ENCODE results near the gene OR2B2.
A peak's percentile ranks its signal among the peaks of the same experiment; 100 is the strongest.

The OR2B2 gene

GRCh38 chr6:27866357-27867050 lies 45.7 kb downstream of the OR2B2 start:
- peak; percentile 49 for DNase-seq

DNA sequence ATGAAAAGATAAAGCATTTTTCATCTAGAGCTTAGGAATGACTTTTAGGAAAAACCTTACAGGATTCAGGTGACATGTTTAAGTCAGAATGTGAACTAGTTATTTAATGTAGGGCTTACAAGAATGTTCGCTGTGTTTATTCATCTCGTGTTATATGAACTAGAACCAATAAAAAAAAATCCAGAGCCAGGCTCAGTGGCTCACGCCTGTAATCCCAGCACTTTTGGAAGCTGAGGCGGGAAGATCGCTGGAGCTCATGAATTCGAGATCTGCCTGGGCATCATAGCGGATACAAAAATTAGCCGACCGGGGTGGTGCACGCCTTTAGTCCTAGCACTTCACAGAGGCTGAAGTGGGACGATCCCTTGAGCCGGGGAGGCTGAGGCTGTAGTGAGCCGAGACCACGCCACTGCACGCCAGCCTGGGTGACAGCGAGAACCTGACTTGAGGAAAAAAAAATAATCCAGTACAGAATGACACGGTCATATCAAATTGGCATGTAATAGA lies 46.3 kb downstream of the OR2B2 start:
- peak; percentile 41 for DNase-seq

GRCh38 chr6:27864906-27865849 lies 47.0 kb downstream of the OR2B2 start:
- DNase-seq = peak; percentile 85

GRCh38 chr6:27863962-27864905 lies 48.0 kb downstream of the OR2B2 start:
- DNase-seq = peak; percentile 51

- no peak for DNase-seq
Measured at GRCh38 chr6:27862396-27863066, 49.7 kb downstream of the OR2B2 start.

GRCh38 chr6:27861861-27862260 lies 50.3 kb downstream of the OR2B2 start:
- no peak for DNase-seq

DNA sequence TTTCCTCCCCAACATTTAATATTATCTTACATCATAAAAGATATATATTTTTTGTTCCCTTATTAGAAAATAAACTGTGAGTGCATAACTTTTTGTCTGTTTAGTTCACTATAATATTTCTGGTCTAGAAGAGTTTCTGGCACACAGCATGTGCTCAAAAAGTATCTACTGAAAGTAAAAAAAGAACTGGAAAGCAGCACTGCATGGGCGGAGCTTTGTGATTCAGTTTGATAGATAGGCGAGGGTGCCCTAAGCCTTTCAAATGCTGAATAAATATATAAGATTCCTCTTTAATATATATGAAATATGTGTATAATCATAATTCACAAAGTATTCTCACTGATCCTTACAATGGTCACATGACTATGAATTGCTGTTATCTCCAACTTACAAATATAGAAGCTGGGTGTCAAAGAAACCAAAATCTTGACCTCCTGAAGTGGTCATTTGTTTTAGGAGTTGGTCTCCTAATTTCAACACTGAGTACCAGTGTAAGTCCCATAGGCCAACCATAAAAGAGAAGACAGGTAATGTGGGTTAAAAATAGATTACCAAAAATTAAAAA lies 50.8 kb downstream of the OR2B2 start:
- no peak for DNase-seq
